Activated CD8-positive, alpha-beta memory T cell treated with anti-CD3 and anti-CD28 coated beads for 36 hours (primary cell): ENCODE data around the gene ZDHHC17. TPM values are rescaled to one million over a fixed set of nuclear protein-coding genes. Genes with fewer than 3 reads are reported as not detected.

Experiments used
- CTCF ChIA-PET: fragments of 350-600 bp; sonication (Branson Sonifier 250); formaldehyde crosslinking; loops from one replicate; lab custom pipeline; 2021; ENCODE audit warnings: antibody characterized with exemption; lab: Charles Lee
- POLR2A ChIA-PET: fragments of 350-600 bp; sonication (Branson Sonifier 250); formaldehyde crosslinking; loops from one replicate; lab custom pipeline; 2021; ENCODE audit warnings: antibody characterized with exemption; lab: Charles Lee
- total RNA-seq, 2 experiments: library from RNA; stranded (reverse); gene quantifications; one replicate each; pipeline ENCODE4 v1.2.3, GENCODE V29; 2021

Gene ZDHHC17
- total RNA-seq, 2 experiments from 2014 or later: 15.7 to 17.8 TPM

GRCh38 chr12:76871082-76871481 is 107.2 kb downstream of the ZDHHC17 start:
- ChIA-PET POLR2A (no interaction called here), CTCF (no interaction called here)

- ChIA-PET POLR2A (no interaction called here), CTCF (no interaction called here)
Observed at GRCh38 chr12:76871742-76872141, 107.8 kb downstream of the ZDHHC17 start.

GRCh38 chr12:76872415-76872814 is 108.5 kb downstream of the ZDHHC17 start:
- CTCF ChIA-PET: no interaction called here
- POLR2A ChIA-PET: no interaction called here

- POLR2A ChIA-PET: no interaction called here
- CTCF ChIA-PET: no interaction called here
Observed at GRCh38 chr12:76874027-76874426, 110.1 kb downstream of the ZDHHC17 start.

GRCh38 chr12:76874491-76875190 is 110.7 kb downstream of the ZDHHC17 start:
- ChIA-PET POLR2A (no interaction called here), CTCF (no interaction called here)

- POLR2A ChIA-PET: no interaction called here
- CTCF ChIA-PET: no interaction called here
Observed at GRCh38 chr12:76876696-76877229, 112.8 kb downstream of the ZDHHC17 start.

- ChIA-PET CTCF (no interaction called here), POLR2A (no interaction called here)
Observed at GRCh38 chr12:76878099-76878898, 114.4 kb downstream of the ZDHHC17 start.

GRCh38 chr12:76878899-76879709 is 115.2 kb downstream of the ZDHHC17 start, which contains the start of gene CSRP2:
CSRP2 (minus strand) TSS chr12:76879019; CDS start chr12:76866260, 12,759 bp downstream.
- CTCF ChIA-PET: no interaction called here
- POLR2A ChIA-PET: no interaction called here

- CTCF ChIA-PET: no interaction called here
Observed at GRCh38 chr12:76879710-76880518, 116.0 kb downstream of the ZDHHC17 start.

GRCh38 chr12:76880519-76881023 is 116.7 kb downstream of the ZDHHC17 start:
- POLR2A ChIA-PET: no interaction called here
- CTCF ChIA-PET: no interaction called here

More at GRCh38 chr12:76879710-76880518, 116.0 kb downstream of the ZDHHC17 start:
- POLR2A ChIA-PET: no interaction called here

GRCh38 chr12:76881142-76881541 is 117.2 kb downstream of the ZDHHC17 start:
- CTCF ChIA-PET: no interaction called here

GRCh38 chr12:76882367-76882766 is 118.5 kb downstream of the ZDHHC17 start:
- POLR2A ChIA-PET: no interaction called here
- CTCF ChIA-PET: no interaction called here

More at GRCh38 chr12:76881142-76881541, 117.2 kb downstream of the ZDHHC17 start:
- POLR2A ChIA-PET: no interaction called here

- POLR2A ChIA-PET: no interaction called here
- CTCF ChIA-PET: no interaction called here
Observed at GRCh38 chr12:76883151-76883550, 119.2 kb downstream of the ZDHHC17 start.

- CTCF ChIA-PET: no interaction called here
- POLR2A ChIA-PET: no interaction called here
Observed at GRCh38 chr12:76883811-76884210, 119.9 kb downstream of the ZDHHC17 start.

GRCh38 chr12:76888775-76889174 is 124.9 kb downstream of the ZDHHC17 start:
- CTCF ChIA-PET: no interaction called here

GRCh38 chr12:76890151-76891143 is 126.5 kb downstream of the ZDHHC17 start:
- ChIA-PET POLR2A (no interaction called here), CTCF (no interaction called here)

More at GRCh38 chr12:76888775-76889174, 124.9 kb downstream of the ZDHHC17 start:
- POLR2A ChIA-PET: no interaction called here

GRCh38 chr12:76891609-76892008 is 127.7 kb downstream of the ZDHHC17 start:
- ChIA-PET POLR2A (no interaction called here), CTCF (no interaction called here)
